GM19328 (cell line): Measurements from ENCODE around the gene FSTL5.
"Not testable (repeated sequence)": the region's sequence is repeated elsewhere in the genome, so short reads cannot be mapped to it uniquely, and the experiment has no call there.

Source experiments
- ATAC-seq: cut with Tn5 transposase; IDR thresholded peaks from one replicate; pipeline ENCODE4 v1.9.1; 2021; ENCODE audit warnings: mild to moderate bottlenecking, moderate library complexity; ENCODE audit not compliant: unreplicated experiment

The FSTL5 gene

GRCh38 chr4:162163892-162164759 is at the start of gene FSTL5:
TSS of gene FSTL5 (minus strand) at chr4:162164000. CDS start at chr4:162111396, 52,604 bp downstream.
- ATAC-seq, result no peak

GRCh38 chr4:162209706-162210105 is 45.9 kb upstream of the FSTL5 start:
- no peak for ATAC-seq

- not testable (repeated sequence) for ATAC-seq
Observed at GRCh38 chr4:162203478-162203877, 39.7 kb upstream of the FSTL5 start.

- no peak for ATAC-seq
Observed at GRCh38 chr4:162201673-162202072, 37.9 kb upstream of the FSTL5 start.

GRCh38 chr4:162170509-162170908 is 6.7 kb upstream of the FSTL5 start:
- ATAC-seq, result no peak

GRCh38 chr4:162164906-162165510 is 1.2 kb upstream of the FSTL5 start:
- no peak for ATAC-seq

- no peak for ATAC-seq
Observed at GRCh38 chr4:162162672-162163071, 1.1 kb downstream of the FSTL5 start.

GRCh38 chr4:162157241-162157640 is 6.6 kb downstream of the FSTL5 start:
- no peak for ATAC-seq

- no peak for ATAC-seq
Observed at GRCh38 chr4:162154862-162155540, 8.8 kb downstream of the FSTL5 start.

- ATAC-seq, result no peak
Observed at GRCh38 chr4:162151850-162152249, 11.9 kb downstream of the FSTL5 start.

GRCh38 chr4:162151386-162151785 is 12.4 kb downstream of the FSTL5 start:
- no peak for ATAC-seq

GRCh38 chr4:162149644-162150043 is 14.2 kb downstream of the FSTL5 start:
- ATAC-seq, result no peak

GRCh38 chr4:162140051-162140683 is 23.6 kb downstream of the FSTL5 start:
- ATAC-seq, result no peak

- ATAC-seq, result no peak
Observed at GRCh38 chr4:162139412-162139811, 24.4 kb downstream of the FSTL5 start.

GRCh38 chr4:162131256-162131655 is 32.5 kb downstream of the FSTL5 start:
- no peak for ATAC-seq

- no peak for ATAC-seq
Observed at GRCh38 chr4:162126729-162127128, 37.1 kb downstream of the FSTL5 start.

GRCh38 chr4:162117051-162117450 is 46.7 kb downstream of the FSTL5 start:
- ATAC-seq, result no peak

- no peak for ATAC-seq
Observed at GRCh38 chr4:162116095-162116779, 47.6 kb downstream of the FSTL5 start.

- no peak for ATAC-seq
Observed at GRCh38 chr4:162115333-162115732, 48.5 kb downstream of the FSTL5 start.

- ATAC-seq, result no peak
Observed at GRCh38 chr4:162111078-162111477, 52.7 kb downstream of the FSTL5 start.
